ENCODE data around the gene ANKRD55. TPM values are rescaled to one million over a fixed set of nuclear protein-coding genes. Genes with fewer than 3 reads are reported as not detected.

Gene ANKRD55
- total RNA-seq, 1 experiment from 2014 or later = not detected

DNA sequence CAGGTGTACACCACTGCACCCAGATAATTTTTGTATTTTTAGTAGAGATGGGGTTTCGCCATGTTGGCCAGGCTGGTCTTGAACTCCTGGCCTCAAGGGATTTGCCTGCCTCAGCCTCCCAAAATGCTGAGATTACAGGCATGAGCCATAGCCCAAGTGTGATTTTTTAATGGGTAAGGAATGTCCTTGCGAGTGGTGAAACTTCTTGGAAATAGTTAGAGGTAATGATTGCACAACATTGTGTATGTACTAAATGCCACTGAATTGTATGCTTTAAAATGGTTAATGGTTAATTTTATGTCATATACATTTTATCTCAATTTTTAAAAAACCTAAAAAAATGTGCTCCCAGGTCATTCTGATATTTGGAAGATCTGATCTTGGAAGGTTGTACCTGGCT, 178.5 kb downstream of the ANKRD55 start:
- H3K36me3 ChIP-seq (ENCODE audit: low read depth) = no peaks in the 10 kb centered on the region
- H3K4me3 ChIP-seq = no peak overlapping the region
- H3F3A ChIP-seq (ENCODE audit: insufficient read depth, low read depth) = peaks cover 22% of the 10 kb centered on the region
- H3K27ac ChIP-seq = no peak overlapping the region
- no TSS peak for BruUV-seq (replicated peaks)
- no peaks in the 10 kb centered on the region for H3K27me3 ChIP-seq (ENCODE audit: insufficient read depth, low read depth)
- peaks cover 20% of the 10 kb centered on the region for H3K4me1 ChIP-seq (replicated peaks; ENCODE audit: insufficient read depth)
- no peak overlapping the region for H3K4me2 ChIP-seq
- H3K9me3 ChIP-seq (ENCODE audit: insufficient read depth, low read depth) = no peaks in the 10 kb centered on the region; the same call in 1 of the 2 replicates
- no peaks in the 10 kb centered on the region for H3K79me2 ChIP-seq (ENCODE audit: low read depth)
- no peaks in the 10 kb centered on the region for H3K9me2 ChIP-seq (ENCODE audit: insufficient read depth)
- intact Hi-C loops (cut with micrococcal nuclease; ENCODE audit: unreplicated experiment) = no loop called here
- DNase-seq = no peak
- no peak for TF ChIP-seq EZH2 (IDR thresholded peaks at IDR 0.05; ENCODE audit: low read depth)
- TF ChIP-seq, protein P1, sequence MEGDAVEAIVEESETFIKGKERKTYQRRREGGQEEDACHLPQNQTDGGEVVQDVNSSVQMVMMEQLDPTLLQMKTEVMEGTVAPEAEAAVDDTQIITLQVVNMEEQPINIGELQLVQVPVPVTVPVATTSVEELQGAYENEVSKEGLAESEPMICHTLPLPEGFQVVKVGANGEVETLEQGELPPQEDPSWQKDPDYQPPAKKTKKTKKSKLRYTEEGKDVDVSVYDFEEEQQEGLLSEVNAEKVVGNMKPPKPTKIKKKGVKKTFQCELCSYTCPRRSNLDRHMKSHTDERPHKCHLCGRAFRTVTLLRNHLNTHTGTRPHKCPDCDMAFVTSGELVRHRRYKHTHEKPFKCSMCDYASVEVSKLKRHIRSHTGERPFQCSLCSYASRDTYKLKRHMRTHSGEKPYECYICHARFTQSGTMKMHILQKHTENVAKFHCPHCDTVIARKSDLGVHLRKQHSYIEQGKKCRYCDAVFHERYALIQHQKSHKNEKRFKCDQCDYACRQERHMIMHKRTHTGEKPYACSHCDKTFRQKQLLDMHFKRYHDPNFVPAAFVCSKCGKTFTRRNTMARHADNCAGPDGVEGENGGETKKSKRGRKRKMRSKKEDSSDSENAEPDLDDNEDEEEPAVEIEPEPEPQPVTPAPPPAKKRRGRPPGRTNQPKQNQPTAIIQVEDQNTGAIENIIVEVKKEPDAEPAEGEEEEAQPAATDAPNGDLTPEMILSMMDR (conservative IDR thresholded peaks at IDR 0.05) = no peak
- H4K20me1 ChIP-seq (ENCODE audit: insufficient read depth) = no peaks in the 10 kb centered on the region
- H2AFZ ChIP-seq = no peak overlapping the region
- ChIA-PET CTCF (no interaction called here), POLR2A (ENCODE audit: unreplicated experiment) (no interaction called here)

DNA sequence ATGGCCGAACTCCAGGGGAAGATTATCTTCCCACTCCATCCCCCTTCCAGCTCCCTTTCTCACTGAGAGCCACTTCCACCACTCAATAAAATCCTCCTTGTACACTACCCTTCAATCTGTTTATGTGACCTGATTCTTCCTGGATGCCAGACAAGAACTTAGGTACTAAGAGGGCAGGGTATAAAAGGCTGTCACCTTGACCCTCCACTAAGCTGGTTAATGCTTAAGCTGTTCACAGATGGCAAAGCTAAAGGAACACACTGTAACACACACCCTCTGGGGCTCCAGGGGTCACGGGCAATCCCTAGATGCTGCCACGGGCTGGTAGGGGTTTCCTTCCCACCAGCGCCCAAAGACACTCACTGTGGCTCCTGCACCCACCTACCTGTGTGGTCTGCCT, 179.8 kb downstream of the ANKRD55 start:
- Histone ChIP-seq H3K27me3 (ENCODE audit: insufficient read depth, low read depth) (no peaks in the 10 kb centered on the region), H3K9me3 (ENCODE audit: insufficient read depth, low read depth) (no peaks in the 10 kb centered on the region; the same call in 1 of the 2 replicates), H3K4me2 (no peak overlapping the region), H3K79me2 (ENCODE audit: low read depth) (no peaks in the 10 kb centered on the region), H3K27ac (no peak overlapping the region), H3F3A (ENCODE audit: insufficient read depth, low read depth) (peaks cover 16% of the 10 kb centered on the region), H3K4me1 (replicated peaks; ENCODE audit: insufficient read depth) (peaks cover 12% of the 10 kb centered on the region), H3K4me3 (no peak overlapping the region), H2AFZ (no peak overlapping the region), H3K36me3 (ENCODE audit: low read depth) (no peaks in the 10 kb centered on the region), H4K20me1 (ENCODE audit: insufficient read depth) (no peaks in the 10 kb centered on the region), H3K9me2 (ENCODE audit: insufficient read depth) (no peaks in the 10 kb centered on the region)
- CTCF ChIA-PET = no interaction called here
- no TSS peak for BruUV-seq (replicated peaks)
- TF ChIP-seq EZH2 (IDR thresholded peaks at IDR 0.05; ENCODE audit: low read depth) = no peak
- TF ChIP-seq, protein P1 (conservative IDR thresholded peaks at IDR 0.05) = no peak
- no peak for DNase-seq
- POLR2A ChIA-PET (ENCODE audit: unreplicated experiment) = no interaction called here
- intact Hi-C loops (cut with micrococcal nuclease; ENCODE audit: unreplicated experiment) = no loop called here

DNA sequence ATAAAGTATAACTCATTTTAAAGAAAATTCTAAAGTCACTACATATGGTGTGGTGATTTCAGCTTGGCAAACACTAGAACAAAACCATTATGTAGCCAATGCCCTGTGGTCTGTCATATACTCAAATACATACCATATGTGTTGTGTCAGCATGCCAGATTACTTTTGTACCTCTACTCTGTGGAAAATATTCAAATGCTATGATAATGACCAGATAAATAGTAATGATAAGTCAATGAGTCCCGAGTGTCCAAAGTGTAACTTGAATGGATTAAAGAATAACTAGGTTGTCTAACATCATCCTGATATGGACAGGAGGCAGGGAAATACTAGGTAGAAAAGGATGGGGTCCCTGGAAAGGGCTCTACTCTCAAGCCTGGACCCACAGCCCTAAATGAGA, 180.4 kb downstream of the ANKRD55 start:
- Histone ChIP-seq H3K27ac (no peak overlapping the region), H3K9me3 (ENCODE audit: insufficient read depth, low read depth) (no peaks in the 10 kb centered on the region; the same call in 1 of the 2 replicates), H3K27me3 (ENCODE audit: insufficient read depth, low read depth) (no peaks in the 10 kb centered on the region), H3K79me2 (ENCODE audit: low read depth) (no peaks in the 10 kb centered on the region), H3K9me2 (ENCODE audit: insufficient read depth) (no peaks in the 10 kb centered on the region), H4K20me1 (ENCODE audit: insufficient read depth) (no peaks in the 10 kb centered on the region), H3K36me3 (ENCODE audit: low read depth) (no peaks in the 10 kb centered on the region), H3F3A (ENCODE audit: insufficient read depth, low read depth) (0 out of 2 replicates have a peak, but pooled peaks cover 10% of the 10 kb centered on the region), H3K4me2 (no peak overlapping the region), H3K4me3 (no peak overlapping the region), H2AFZ (no peak overlapping the region), H3K4me1 (replicated peaks; ENCODE audit: insufficient read depth) (peaks cover 6% of the 10 kb centered on the region; the same call in 1 of the 2 replicates)
- TF ChIP-seq EZH2 (IDR thresholded peaks at IDR 0.05; ENCODE audit: low read depth) = no peak
- TF ChIP-seq, protein P1 (conservative IDR thresholded peaks at IDR 0.05) = no peak
- POLR2A ChIA-PET (ENCODE audit: unreplicated experiment) = no interaction called here
- no peak for DNase-seq
- no TSS peak for BruUV-seq (replicated peaks)
- CTCF ChIA-PET = no interaction called here
- intact Hi-C loops (cut with micrococcal nuclease; ENCODE audit: unreplicated experiment) = no loop called here

Measured in PC-9 (cell line).